HL-60 (cell line): Measurements from ENCODE around the gene HOXB1.

Source experiments
- CTCF ChIP-seq: IDR thresholded peaks from one replicate; pipeline ENCODE4 v1.5.1; 2011; ENCODE audit warnings: low read length, control low read depth, inconsistent platforms; ENCODE audit not compliant: insufficient read depth
- POLR2AphosphoS5 ChIP-seq: IDR thresholded peaks from 2 replicates; pipeline ENCODE4 v1.6.1; 2012; ENCODE audit warnings: low read depth

GRCh38 chr17:48489781-48490180 lies 41.0 kb downstream of the HOXB1 start:
- TF ChIP-seq CTCF (no peak), POLR2AphosphoS5 (no peak)
